Posterior vena cava (tissue), 2 donors: ENCODE measurements around the gene HMCN2. TPM values are rescaled to one million over a fixed set of nuclear protein-coding genes. Genes with fewer than 3 reads are reported as not detected.
A peak's percentile ranks its signal among the peaks of the same experiment; 100 is the strongest.

Experiments used
- DNase-seq: peaks from one replicate; pipeline ENCODE4 v3.0.0-alpha.2; 2020; ENCODE audit warnings: low spot score
- intact Hi-C, 2 donors: fragments of 100-400 bp; cut with DNase I; formaldehyde crosslinking; loops; one replicate each; pipeline versions ENCODE4 v1.14.1 to v1.14.2; 2022 to 2023
- long read RNA-seq, 2 donors: library from polyadenylated mRNA; unstranded; transcript quantifications; one replicate each; pipeline ENCODE4 v2.0.0, GENCODE V29; 2020 to 2021
- total RNA-seq, 2 donors: library from RNA; stranded (reverse); fragmentation: NEBNext Ultra II Directional; extraction: Animal tissue kit (Norgen Biotek cat#: 25700); gene quantifications; one replicate each; pipeline ENCODE4 v1.2.1, GENCODE V29; 2021
- donor health status: DM: yes; HTN: yes; CAD: no.
- donor health status: DM: yes; HTN: yes; CAD: no.

The HMCN2 gene, protein sequence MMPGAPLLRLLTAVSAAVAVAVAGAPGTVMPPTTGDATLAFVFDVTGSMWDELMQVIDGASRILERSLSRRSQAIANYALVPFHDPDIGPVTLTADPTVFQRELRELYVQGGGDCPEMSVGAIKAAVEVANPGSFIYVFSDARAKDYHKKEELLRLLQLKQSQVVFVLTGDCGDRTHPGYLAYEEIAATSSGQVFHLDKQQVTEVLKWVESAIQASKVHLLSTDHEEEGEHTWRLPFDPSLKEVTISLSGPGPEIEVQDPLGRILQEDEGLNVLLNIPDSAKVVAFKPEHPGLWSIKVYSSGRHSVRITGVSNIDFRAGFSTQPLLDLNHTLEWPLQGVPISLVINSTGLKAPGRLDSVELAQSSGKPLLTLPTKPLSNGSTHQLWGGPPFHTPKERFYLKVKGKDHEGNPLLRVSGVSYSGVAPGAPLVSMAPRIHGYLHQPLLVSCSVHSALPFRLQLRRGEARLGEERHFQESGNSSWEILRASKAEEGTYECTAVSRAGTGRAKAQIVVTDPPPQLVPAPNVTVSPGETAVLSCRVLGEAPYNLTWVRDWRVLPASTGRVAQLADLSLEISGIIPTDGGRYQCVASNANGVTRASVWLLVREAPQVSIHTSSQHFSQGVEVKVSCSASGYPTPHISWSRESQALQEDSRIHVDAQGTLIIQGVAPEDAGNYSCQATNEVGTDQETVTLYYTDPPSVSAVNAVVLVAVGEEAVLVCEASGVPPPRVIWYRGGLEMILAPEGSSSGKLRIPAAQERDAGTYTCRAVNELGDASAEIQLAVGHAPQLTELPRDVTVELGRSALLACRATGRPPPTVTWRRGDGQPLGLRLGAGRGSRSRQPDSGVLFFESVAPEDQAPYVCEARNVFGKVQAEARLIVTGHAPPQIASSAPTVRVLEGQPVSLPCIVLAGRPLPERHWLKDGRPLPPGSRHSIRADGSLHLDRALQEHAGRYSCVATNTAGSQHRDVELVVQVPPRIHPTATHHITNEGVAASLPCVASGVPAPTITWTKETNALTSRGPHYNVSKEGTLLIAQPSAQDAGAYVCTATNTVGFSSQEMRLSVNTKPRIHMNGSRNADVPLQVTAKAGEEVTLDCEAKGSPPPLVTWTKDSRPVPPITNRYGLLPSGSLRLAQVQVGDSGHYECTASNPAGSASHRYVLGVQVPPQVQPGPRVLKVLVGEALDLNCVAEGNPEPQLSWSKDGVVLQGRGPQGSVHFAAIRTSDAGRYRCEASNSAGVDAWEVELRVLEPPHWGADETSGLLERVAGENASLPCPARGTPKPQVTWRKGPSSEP (N-terminal part only)
- 100 to 1,000 TPM in 1 of 2 donors, 10 to 100 TPM in 1; 98.8 to 224 TPM for total RNA-seq
- long read RNA-seq, donor 1, partial matches to known transcripts = 119 of 195 reads
- long read RNA-seq, donor 1, other reads (novel, unspliced or antisense) = 75 of 195 reads
- long read RNA-seq, donor 2, full-length matches to known transcripts = 2 of 118 reads
- long read RNA-seq, donor 2, partial matches to known transcripts = 90 of 118 reads
- long read RNA-seq, donor 2, other reads (novel, unspliced or antisense) = 26 of 118 reads

GRCh38 chr9:130265431-130266235 is at the start of gene HMCN2:
TSS of gene HMCN2 (plus strand) at chr9:130265760. CDS start at chr9:130265879, 119 bp downstream.
- intact Hi-C loops = loop anchor here in 1 of 2 donors (5.0 kb wide), 1 partner anchor 37 kb away; no protein-coding TSS in a partner anchor
- DNase-seq = peak; percentile 92

DNA sequence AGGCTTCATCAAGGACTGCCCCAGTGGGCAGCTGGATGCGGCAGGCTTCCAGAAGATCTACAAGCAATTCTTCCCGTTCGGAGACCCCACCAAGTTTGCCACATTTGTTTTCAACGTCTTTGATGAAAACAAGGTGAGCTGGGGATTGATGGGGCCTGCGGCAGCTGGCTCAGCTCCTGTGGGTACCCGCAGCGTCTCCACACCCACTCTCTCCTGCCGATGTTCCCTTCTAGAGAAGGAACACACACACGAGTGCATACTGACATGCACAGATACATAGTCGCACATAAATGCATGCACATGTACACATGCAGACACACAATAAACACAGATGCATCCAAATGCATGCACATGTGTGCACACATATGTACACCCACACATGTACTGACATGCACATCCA is 47.7 kb upstream of the HMCN2 start:
- intact Hi-C loops = no loop called here
- no peak for DNase-seq

DNA sequence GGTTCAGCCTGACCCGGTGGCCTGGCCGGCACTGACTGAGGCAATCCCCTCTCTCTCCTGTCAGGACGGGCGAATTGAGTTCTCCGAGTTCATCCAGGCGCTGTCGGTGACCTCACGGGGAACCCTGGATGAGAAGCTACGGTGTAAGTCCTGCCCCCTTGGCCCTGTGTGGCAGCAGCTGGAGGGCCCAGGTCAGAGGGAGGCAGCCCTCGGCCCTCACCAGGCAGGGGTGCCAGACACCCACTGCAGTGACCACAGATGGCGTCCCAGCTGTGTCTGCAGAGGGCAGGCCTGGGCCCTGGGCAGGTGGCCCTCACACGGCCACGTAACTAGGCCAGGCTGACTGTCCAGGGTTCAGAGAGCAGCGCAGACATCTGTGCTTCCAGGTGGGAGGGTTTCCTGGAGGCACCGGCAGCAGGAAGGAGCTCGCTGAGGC is 45.9 kb upstream of the HMCN2 start:
- intact Hi-C loops = no loop called here
- peak; percentile 68 for DNase-seq

GRCh38 chr9:130220352-130220751 is 45.2 kb upstream of the HMCN2 start:
- intact Hi-C loops = no loop called here
- peak; percentile 74 for DNase-seq

DNA sequence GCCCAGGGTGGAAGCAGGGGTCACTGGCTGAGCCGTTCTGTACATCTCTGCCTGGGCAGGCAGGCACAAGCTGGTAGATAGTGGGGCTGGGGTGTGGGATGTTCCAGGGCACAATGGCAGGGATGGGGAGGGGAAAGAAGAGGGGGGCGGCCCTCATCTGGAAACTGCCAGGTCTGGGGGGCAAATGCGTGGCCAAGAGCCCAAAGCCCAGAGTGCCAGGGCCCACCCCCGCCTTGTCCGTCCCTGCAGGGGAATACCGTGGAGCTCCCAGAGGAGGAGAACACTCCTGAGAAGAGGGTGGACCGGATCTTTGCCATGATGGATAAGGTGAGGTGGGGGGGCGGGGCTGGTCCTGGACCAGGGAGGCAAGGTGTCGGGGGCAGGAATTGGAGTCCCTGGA is 42.7 kb upstream of the HMCN2 start:
- DNase-seq = peak; percentile 72
- intact Hi-C loops = no loop called here

GRCh38 chr9:130225071-130225470 is 40.5 kb upstream of the HMCN2 start:
- intact Hi-C loops = no loop called here
- DNase-seq = peak; percentile 49

- intact Hi-C loops = no loop called here
- DNase-seq = peak; percentile 53
Measured at GRCh38 chr9:130225586-130225985, 40.0 kb upstream of the HMCN2 start.

GRCh38 chr9:130226112-130226511 is 39.4 kb upstream of the HMCN2 start:
- peak; percentile 68 for DNase-seq
- intact Hi-C loops = no loop called here

- intact Hi-C loops = no loop called here
- DNase-seq = peak; percentile 22
Measured at GRCh38 chr9:130227833-130228232, 37.7 kb upstream of the HMCN2 start.

- DNase-seq = no peak
- intact Hi-C loops = loop anchor here (5.0 to 10.0 kb wide), 3 partner anchors 45 to 355 kb away; no protein-coding TSS in a partner anchor
Measured at GRCh38 chr9:130229759-130230158, 35.8 kb upstream of the HMCN2 start.

- intact Hi-C loops = loop anchor here (5.0 to 10.0 kb wide), 3 partner anchors 46 to 356 kb away; no protein-coding TSS in a partner anchor
- no peak for DNase-seq
Measured at GRCh38 chr9:130230631-130231030, 34.9 kb upstream of the HMCN2 start.

DNA sequence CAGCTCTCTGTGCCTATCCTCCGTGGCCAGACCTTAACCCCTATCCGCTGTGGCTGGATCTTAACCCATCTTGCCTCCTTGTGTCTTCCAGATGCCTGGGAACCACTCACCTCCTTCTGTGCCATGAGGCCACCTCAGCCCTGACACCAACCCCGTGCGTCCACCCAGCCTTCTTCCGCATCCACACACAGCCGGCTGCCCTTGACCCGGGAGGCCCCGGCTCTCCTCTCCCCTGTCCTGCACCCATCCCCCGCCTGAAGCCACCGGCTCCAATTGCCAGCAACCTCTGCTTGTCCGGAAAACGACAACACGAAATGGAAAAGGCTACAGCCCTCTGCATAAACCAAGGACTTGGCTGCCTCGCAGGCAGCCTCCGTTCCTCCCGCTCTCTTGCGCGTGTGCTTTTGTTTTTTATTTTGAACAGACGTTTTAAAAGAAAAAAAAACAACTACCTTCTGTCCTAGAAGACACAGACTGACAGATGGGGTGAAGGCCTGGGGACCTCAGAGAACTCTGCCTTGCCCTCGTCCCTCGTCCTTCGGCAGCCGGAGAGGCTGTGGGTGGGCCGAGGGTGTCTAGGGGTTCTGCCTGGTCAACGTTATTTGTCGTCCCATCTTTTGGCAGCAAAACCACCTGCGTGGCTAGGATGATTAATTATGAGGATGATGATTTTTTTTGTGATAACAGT is 32.5 kb upstream of the HMCN2 start:
- DNase-seq = peak; percentile 68
- intact Hi-C loops = loop anchor here (5.0 to 10.0 kb wide), 3 partner anchors 48 to 358 kb away; no protein-coding TSS in a partner anchor

DNA sequence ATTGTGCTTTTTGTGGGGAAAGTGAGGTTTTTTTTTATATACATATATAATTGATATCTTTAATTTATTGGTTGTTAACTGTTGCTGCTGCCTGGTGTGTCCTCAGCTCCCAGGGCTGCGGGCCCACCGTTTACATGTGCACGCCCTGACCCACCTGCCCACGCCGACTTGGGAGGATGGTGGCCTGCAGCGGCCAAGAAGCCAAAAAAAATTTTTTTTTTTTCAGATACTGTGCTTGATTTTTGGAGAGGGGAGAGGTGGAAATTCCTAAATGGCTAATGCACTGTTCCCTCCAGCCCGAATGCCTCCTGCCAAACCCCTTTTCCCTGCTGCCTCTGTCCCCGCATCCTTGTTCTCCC is 32.0 kb upstream of the HMCN2 start:
- intact Hi-C loops = loop anchor here (5.0 to 10.0 kb wide), 3 partner anchors 49 to 359 kb away; no protein-coding TSS in a partner anchor
- no peak for DNase-seq

GRCh38 chr9:130234340-130235260 is 31.0 kb upstream of the HMCN2 start:
- DNase-seq = peak; percentile 66
- intact Hi-C loops = loop anchor here (5.0 to 10.0 kb wide), 4 partner anchors 50 to 360 kb away; no protein-coding TSS in a partner anchor

GRCh38 chr9:130235558-130236435 is 29.8 kb upstream of the HMCN2 start:
- intact Hi-C loops = loop anchor here in 1 of 2 donors (5.0 to 10.0 kb wide), 3 partner anchors 51 to 361 kb away; no protein-coding TSS in a partner anchor
- peak; percentile 92 for DNase-seq
